ENCODE data around the gene NEGR1. TPM values are rescaled to one million over a fixed set of nuclear protein-coding genes. Genes with fewer than 3 reads are reported as not detected.

The NEGR1 gene
- total RNA-seq, 1 donor from 2014 or later: 0.58 TPM

DNA sequence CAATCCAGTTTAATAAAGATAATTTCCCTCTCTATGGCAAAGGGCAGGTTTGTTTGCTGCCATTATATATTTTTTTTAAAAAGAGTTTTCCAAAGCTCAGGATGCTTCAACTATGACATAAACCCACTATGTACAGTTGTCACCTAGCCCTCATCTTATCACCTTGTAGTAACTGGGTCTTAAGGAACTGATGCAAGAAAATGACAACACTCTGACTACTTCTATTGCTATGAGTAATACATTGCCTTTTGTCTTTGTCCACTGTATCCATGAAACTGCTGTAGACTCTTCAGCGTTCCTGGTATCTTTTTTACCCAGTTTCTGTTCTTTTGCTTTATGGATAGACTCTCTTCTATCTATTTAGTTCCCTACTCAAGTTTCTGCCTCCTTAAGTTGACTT, 586.5 kb downstream of the NEGR1 start:
- peaks cover 4% of the 10 kb centered on the region for H3K9me3 Mint-ChIP-seq
- TF ChIP-seq, protein P1, sequence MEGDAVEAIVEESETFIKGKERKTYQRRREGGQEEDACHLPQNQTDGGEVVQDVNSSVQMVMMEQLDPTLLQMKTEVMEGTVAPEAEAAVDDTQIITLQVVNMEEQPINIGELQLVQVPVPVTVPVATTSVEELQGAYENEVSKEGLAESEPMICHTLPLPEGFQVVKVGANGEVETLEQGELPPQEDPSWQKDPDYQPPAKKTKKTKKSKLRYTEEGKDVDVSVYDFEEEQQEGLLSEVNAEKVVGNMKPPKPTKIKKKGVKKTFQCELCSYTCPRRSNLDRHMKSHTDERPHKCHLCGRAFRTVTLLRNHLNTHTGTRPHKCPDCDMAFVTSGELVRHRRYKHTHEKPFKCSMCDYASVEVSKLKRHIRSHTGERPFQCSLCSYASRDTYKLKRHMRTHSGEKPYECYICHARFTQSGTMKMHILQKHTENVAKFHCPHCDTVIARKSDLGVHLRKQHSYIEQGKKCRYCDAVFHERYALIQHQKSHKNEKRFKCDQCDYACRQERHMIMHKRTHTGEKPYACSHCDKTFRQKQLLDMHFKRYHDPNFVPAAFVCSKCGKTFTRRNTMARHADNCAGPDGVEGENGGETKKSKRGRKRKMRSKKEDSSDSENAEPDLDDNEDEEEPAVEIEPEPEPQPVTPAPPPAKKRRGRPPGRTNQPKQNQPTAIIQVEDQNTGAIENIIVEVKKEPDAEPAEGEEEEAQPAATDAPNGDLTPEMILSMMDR (conservative IDR thresholded peaks at IDR 0.05): no peak
- no peak for DNase-seq (ENCODE audit: low read depth, low spot score)
- peaks cover 19% of the 10 kb centered on the region for H3K4me1 Mint-ChIP-seq
- H3K4me3 Mint-ChIP-seq: no peak overlapping the region
- H3K36me3 Mint-ChIP-seq (ENCODE audit: low read depth): no peaks in the 10 kb centered on the region
- H3K27me3 Mint-ChIP-seq (ENCODE audit: low read depth): no peaks in the 10 kb centered on the region
- H3K27ac Mint-ChIP-seq (ENCODE audit: unreplicated experiment): no peak overlapping the region

DNA sequence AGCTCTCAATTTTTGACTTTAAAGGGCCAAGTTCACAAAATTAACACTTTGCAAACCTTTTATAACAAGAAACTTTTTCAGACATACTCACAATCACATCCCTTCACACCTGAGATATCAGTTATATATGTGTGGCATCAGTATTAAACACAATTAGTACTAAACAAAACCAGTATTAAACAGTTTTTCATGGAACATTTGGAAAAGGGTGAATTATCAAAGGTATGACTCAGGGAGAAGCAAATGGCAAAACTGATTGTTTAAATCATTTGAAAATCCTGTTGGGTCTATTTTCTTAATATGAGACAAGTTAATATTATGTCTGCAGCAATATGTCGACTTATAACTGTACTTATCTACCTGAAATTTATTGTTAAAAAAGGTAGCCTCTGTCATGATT, 587.3 kb downstream of the NEGR1 start:
- TF ChIP-seq, protein P1 (conservative IDR thresholded peaks at IDR 0.05): no peak
- H3K27ac Mint-ChIP-seq (ENCODE audit: unreplicated experiment): no peak overlapping the region
- no peaks in the 10 kb centered on the region for H3K36me3 Mint-ChIP-seq (ENCODE audit: low read depth)
- no peak overlapping the region for H3K4me3 Mint-ChIP-seq
- peaks cover 19% of the 10 kb centered on the region for H3K4me1 Mint-ChIP-seq
- no peaks in the 10 kb centered on the region for H3K27me3 Mint-ChIP-seq (ENCODE audit: low read depth)
- H3K9me3 Mint-ChIP-seq: peaks cover 2% of the 10 kb centered on the region
- DNase-seq (ENCODE audit: low read depth, low spot score): no peak

DNA sequence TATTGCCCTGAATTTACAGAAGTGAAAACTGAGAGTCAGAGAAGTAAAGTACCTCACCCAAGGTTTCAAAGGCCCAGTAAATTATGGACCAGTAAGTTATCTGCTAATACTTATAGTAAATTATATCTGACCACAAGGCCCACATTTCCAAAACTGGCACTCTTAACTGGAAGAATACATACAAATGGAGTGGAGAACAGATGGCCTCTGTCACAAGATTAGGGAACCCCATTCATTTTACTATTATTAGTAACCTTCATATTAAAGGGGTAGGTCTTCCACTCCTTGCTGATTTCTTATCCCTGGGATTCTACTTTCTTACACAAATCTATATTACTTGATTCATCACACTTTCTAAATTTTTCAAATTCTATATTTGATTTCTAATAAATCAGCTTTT, 588.8 kb downstream of the NEGR1 start:
- DNase-seq (ENCODE audit: low read depth, low spot score): no peak
- TF ChIP-seq, protein P1 (conservative IDR thresholded peaks at IDR 0.05): no peak
- no peak overlapping the region for H3K27ac Mint-ChIP-seq (ENCODE audit: unreplicated experiment)
- H3K27me3 Mint-ChIP-seq (ENCODE audit: low read depth): no peaks in the 10 kb centered on the region
- no peaks in the 10 kb centered on the region for H3K9me3 Mint-ChIP-seq
- no peak overlapping the region for H3K4me3 Mint-ChIP-seq
- peaks cover 19% of the 10 kb centered on the region for H3K4me1 Mint-ChIP-seq
- no peaks in the 10 kb centered on the region for H3K36me3 Mint-ChIP-seq (ENCODE audit: low read depth)

DNA sequence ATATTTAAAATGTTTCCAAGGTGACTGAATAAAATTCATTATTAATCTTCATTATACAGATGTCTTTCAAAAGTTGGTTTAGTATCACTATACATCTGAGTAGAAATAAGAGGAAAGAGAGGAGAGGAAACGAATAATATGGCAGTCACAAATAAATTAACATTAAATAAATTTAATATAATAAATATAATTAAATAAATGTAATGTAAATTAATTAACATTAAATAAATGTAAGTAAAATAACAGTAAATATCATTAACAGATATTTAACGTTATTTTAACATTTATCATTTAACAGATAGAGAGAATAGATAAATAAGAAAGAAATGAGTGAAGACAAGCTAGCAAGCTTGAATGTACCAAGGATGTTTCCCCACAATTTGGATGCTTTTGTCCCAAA, 592.7 kb downstream of the NEGR1 start:
- DNase-seq (ENCODE audit: low read depth, low spot score): no peak
- no peaks in the 10 kb centered on the region for H3K9me3 Mint-ChIP-seq
- H3K4me1 Mint-ChIP-seq: peaks cover 22% of the 10 kb centered on the region
- H3K27ac Mint-ChIP-seq (ENCODE audit: unreplicated experiment): no peak overlapping the region
- H3K36me3 Mint-ChIP-seq (ENCODE audit: low read depth): no peaks in the 10 kb centered on the region
- H3K27me3 Mint-ChIP-seq (ENCODE audit: low read depth): no peaks in the 10 kb centered on the region
- TF ChIP-seq, protein P1 (conservative IDR thresholded peaks at IDR 0.05): no peak
- no peak overlapping the region for H3K4me3 Mint-ChIP-seq

DNA sequence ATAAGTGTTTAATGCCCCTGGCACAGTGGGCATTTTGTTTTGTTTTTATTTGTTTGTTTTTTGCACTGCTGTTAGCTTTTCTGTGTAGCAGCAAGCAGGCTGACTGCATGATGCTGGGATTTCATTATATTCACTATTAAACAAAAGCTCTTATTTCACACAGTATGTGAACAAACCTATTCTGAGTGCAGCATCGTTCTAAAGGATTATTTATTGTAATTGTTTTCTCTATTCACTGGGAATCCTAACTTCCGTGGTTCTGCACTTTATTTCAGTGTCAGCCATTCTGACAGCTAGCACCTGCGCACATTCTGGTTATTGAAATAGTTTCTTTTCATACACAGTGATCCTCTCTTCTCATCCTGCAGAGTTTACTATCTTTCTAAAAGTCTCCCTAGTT, 595.0 kb downstream of the NEGR1 start:
- H3K27me3 Mint-ChIP-seq (ENCODE audit: low read depth): no peaks in the 10 kb centered on the region
- TF ChIP-seq, protein P1 (conservative IDR thresholded peaks at IDR 0.05): no peak
- H3K36me3 Mint-ChIP-seq (ENCODE audit: low read depth): no peaks in the 10 kb centered on the region
- peaks cover 22% of the 10 kb centered on the region for H3K4me1 Mint-ChIP-seq
- no peak overlapping the region for H3K4me3 Mint-ChIP-seq
- DNase-seq (ENCODE audit: low read depth, low spot score): no peak
- H3K27ac Mint-ChIP-seq (ENCODE audit: unreplicated experiment): no peak overlapping the region
- no peaks in the 10 kb centered on the region for H3K9me3 Mint-ChIP-seq
